GM06990 (cell line): Measurements from ENCODE around the gene CLOCK.

Experiments used
- DNase-seq: peaks from one replicate; pipeline ENCODE4 v3.0.0-alpha.2; 2011; ENCODE audit not compliant: insufficient read length; ENCODE audit errors: extremely low read depth
- H3K27me3 ChIP-seq: replicated peaks from 2 replicates; pipeline ENCODE4 v1.6.0; 2011; ENCODE audit warnings: low read length; ENCODE audit not compliant: control insufficient read depth, insufficient read depth
- H3K36me3 ChIP-seq: 2 replicates; pipeline ENCODE4 v1.5.1; 2011; ENCODE audit warnings: low read length; ENCODE audit not compliant: control insufficient read depth, insufficient read depth
- H3K4me3 ChIP-seq: replicated peaks from 2 replicates; pipeline ENCODE4 v1.5.1; 2011; ENCODE audit warnings: low read depth, mild to moderate bottlenecking, control low read depth, low read length
- TF ChIP-seq, protein P1 (sequence below): IDR thresholded peaks from 2 replicates; pipeline ENCODE4 v1.5.1; 2011; ENCODE audit warnings: low read length, control low read depth, mild to moderate bottlenecking, inconsistent platforms; ENCODE audit not compliant: insufficient read depth, poor library complexity, severe bottlenecking

CLOCK gene

DNA sequence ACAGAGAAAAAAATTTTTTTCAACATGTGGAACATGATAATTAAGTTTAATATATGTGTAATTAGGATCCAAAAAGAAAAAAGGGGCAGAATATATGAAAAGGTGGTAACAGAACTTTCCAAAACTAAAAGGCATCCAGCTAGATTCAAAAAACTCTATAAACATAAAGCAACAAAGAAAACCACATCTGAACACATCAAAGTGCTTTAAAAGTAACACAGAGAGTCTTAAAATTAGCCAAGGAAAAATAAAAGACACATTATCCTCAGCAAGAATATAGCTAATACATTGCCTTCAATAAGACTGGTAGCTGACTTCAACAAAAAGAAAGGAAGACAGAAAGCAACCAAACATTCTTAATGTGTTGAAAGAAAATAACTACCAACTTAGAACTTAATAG is 8.2 kb downstream of the CLOCK start:
- H3K27me3 ChIP-seq: no peaks in the 10 kb centered on the region
- H3K4me3 ChIP-seq: no peak overlapping the region
- TF ChIP-seq, protein P1, sequence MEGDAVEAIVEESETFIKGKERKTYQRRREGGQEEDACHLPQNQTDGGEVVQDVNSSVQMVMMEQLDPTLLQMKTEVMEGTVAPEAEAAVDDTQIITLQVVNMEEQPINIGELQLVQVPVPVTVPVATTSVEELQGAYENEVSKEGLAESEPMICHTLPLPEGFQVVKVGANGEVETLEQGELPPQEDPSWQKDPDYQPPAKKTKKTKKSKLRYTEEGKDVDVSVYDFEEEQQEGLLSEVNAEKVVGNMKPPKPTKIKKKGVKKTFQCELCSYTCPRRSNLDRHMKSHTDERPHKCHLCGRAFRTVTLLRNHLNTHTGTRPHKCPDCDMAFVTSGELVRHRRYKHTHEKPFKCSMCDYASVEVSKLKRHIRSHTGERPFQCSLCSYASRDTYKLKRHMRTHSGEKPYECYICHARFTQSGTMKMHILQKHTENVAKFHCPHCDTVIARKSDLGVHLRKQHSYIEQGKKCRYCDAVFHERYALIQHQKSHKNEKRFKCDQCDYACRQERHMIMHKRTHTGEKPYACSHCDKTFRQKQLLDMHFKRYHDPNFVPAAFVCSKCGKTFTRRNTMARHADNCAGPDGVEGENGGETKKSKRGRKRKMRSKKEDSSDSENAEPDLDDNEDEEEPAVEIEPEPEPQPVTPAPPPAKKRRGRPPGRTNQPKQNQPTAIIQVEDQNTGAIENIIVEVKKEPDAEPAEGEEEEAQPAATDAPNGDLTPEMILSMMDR: no peak
- no peak for DNase-seq
- no peaks in the 10 kb centered on the region for H3K36me3 ChIP-seq

GRCh38 chr4:55534306-55534705 is 12.4 kb downstream of the CLOCK start:
- TF ChIP-seq, protein P1: no peak
- Histone ChIP-seq H3K36me3 (no peaks in the 10 kb centered on the region), H3K4me3 (no peak overlapping the region), H3K27me3 (no peaks in the 10 kb centered on the region)
- DNase-seq: no peak

GRCh38 chr4:55530691-55531090 is 16.0 kb downstream of the CLOCK start:
- H3K4me3 ChIP-seq: no peak overlapping the region
- TF ChIP-seq, protein P1: no peak
- no peaks in the 10 kb centered on the region for H3K27me3 ChIP-seq
- DNase-seq: no peak
- H3K36me3 ChIP-seq: no peaks in the 10 kb centered on the region

DNA sequence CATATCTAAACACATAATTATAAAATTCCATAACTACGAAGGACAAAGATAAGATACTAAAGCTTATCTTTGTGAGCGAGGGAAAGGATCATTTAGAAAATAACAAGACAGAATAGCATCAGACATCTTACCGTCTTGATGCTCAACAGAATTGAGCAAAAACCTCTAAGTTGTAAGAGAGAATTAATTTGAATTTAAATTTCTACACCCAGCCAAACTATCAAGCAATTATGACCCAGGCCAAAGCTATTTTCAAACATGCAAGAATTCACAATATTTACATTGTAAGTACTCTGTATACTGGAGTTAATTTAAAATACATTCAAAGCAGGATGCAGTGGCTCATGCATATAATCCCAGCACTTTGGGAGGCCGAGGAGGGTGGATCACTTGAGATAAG is 16.5 kb downstream of the CLOCK start:
- H3K4me3 ChIP-seq: no peak overlapping the region
- no peaks in the 10 kb centered on the region for H3K36me3 ChIP-seq
- DNase-seq: no peak
- no peaks in the 10 kb centered on the region for H3K27me3 ChIP-seq
- TF ChIP-seq, protein P1: no peak

GRCh38 chr4:55528491-55528890 is 18.2 kb downstream of the CLOCK start:
- TF ChIP-seq, protein P1: no peak
- Histone ChIP-seq H3K27me3 (no peaks in the 10 kb centered on the region), H3K36me3 (no peaks in the 10 kb centered on the region), H3K4me3 (no peak overlapping the region)
- no peak for DNase-seq
